HG02884 (cell line): ENCODE data around the gene IFNA6.

Experiments
- ATAC-seq: cut with Tn5 transposase; IDR thresholded peaks from one replicate; pipeline ENCODE4 v1.9.1; 2021; ENCODE audit warnings: mild to moderate bottlenecking, moderate library complexity; ENCODE audit not compliant: unreplicated experiment

Gene IFNA6

DNA sequence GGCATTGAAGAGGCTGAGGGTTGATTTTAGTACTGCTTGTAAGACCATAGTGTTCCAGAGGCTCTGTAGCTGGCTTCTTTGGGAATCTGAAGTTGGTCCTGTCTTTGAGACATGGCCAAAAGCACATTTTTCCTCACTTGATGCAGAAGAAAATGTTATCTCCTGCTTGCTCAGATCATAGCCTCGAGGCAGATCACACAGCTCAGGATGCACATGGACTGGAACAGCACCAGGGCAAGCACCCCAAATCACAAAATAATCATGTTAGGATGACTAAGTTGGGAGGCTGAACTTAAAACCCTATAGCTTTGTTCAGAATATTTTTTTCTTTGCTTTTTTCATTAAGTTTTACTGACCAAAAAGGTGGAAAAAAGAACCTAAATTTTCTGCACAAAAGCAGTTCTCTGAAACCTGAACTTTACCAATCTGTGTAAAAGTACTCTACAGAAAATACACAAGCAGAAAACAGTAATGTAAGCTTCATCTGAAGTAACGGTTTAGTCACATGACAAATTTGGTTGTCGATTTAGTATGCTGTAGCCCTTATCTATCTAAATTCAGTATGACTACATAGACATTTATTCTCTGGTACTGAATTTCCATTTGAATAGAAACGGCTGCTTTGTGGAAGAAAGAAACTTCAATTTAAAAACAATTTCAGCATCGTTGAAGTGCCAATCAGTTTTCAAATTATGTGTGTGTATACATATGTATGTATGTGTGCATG lies 18.8 kb downstream of the IFNA6 start:
- no peak for ATAC-seq

GRCh38 chr9:21326526-21327139 lies 24.1 kb downstream of the IFNA6 start:
- ATAC-seq, result peak; percentile 78

- no peak for ATAC-seq
These were observed 26.6 kb downstream of the IFNA6 start for GRCh38 chr9:21324047-21324446.

- ATAC-seq, result no peak
These were observed 27.7 kb downstream of the IFNA6 start for GRCh38 chr9:21322911-21323461.

DNA sequence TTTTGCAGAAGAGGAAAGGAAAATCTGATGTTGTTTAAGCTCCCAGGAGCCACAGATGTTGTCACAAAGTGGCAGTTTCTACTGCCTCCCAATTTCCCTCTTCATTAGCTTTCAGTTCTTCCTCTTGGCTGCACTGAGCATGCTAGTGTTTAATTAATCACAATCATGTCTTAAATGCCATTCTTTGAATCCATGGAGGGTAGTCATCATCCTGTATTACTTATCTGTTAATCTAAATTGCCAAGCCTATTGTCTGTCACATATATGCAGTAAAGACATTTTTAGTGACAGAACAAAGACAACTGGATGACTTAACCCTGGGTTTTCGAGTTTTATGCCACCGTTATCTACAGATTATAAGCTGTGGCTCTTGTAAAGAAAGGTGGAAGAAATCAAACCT lies 30.2 kb downstream of the IFNA6 start:
- no peak for ATAC-seq

GRCh38 chr9:21317956-21318923 lies 32.4 kb downstream of the IFNA6 start:
- peak; percentile 74 for ATAC-seq

DNA sequence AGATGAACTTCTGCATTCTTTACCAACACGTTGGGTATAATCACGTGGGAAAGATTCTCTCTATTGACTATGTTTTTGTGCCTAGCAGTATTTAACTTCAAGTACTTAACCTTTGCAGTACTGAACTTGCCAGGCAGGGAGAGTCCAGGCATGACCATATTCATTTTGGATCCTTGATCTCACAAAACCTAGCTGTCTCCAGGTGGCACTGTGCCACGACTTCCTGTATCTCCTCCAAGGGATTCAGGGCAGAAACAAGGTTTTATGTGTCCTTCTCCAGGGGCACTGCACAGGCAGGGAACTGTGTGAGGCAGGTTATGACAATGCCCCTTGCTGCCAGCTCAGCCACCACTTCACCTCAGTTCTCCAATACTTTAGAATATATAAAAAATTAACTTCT lies 33.8 kb downstream of the IFNA6 start:
- ATAC-seq, result no peak

GRCh38 chr9:21316032-21316842 lies 34.5 kb downstream of the IFNA6 start:
- no peak for ATAC-seq

DNA sequence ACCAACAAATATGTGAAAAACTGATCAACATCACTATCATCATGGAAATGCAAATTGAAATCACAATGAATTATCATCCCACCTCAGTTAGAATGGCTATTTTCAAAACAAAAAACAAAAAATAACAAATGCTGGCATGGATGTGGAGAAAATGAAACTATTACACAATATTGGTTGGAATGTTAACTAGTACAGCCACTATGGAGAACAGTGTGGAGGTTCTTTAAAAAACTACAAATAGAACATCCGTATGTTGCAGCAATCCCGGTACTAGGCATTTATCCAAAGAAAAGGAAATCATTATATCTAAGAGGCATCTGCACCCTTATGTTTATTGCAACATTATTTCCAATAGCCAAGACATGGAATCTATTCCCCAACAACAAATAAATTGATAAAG lies 36.5 kb downstream of the IFNA6 start:
- ATAC-seq, result no peak

GRCh38 chr9:21311889-21312288 lies 38.8 kb downstream of the IFNA6 start:
- no peak for ATAC-seq

DNA sequence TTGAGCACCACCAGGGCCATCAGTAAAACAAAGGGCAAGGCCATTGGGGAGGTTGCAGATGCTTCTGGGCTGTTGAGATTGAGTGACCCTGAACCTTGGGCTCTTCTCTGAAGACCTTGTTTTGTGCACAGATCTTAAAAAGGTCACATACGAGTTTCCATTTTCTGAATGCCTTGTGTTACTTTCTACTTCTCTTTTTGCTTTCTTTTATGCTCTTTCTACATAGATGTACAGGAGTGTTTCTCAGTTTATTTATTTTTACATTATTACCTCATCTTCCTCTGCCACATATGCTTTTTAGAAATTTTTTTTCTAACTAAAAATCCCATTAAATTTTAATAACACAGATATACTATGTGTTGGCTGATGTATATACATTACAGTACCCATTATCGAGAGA lies 45.5 kb downstream of the IFNA6 start, which contains the start of gene IFNA5:
Gene IFNA5, minus strand, starts transcription at position 101 of the 400 bp plus-strand sequence. Its CDS starts 57 bp downstream, at position 44.
- no peak for ATAC-seq
